Measurements from ENCODE around the gene UBALD1.

Gene UBALD1

GRCh38 chr16:4594433-4595410 lies 20.0 kb downstream of the UBALD1 start:
- H3K4me3 ChIP-seq (ENCODE audit: low read depth, low read length), result no peak overlapping the region
- no peak for TF ChIP-seq CTCF (IDR thresholded peaks at IDR 0.05; ENCODE audit: borderline replicate concordance, insufficient read depth, low read depth, low read length)

DNA sequence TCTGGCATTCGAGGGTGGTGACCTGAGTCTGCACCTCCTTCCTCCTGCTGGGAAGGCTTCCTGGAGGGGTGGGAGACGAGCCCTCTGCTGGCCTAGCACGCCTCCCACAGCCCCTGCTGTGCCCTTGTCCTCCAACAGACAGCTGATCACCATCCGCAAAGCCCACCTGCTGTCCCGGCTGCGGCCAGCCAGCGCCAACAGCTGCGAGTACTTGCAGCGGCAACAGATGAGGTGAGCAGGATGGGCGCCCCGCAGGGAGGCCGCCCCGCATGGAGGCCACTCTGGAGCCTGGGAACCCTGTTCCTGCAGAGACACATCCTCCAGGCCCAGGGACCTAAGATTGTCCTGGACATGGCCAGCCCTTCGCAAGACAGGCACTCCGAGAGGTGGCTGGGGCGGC lies 21.6 kb downstream of the UBALD1 start:
- no peak overlapping the region for H3K4me3 ChIP-seq (ENCODE audit: low read depth, low read length)
- TF ChIP-seq CTCF (IDR thresholded peaks at IDR 0.05; ENCODE audit: borderline replicate concordance, insufficient read depth, low read depth, low read length), result no peak

DNA sequence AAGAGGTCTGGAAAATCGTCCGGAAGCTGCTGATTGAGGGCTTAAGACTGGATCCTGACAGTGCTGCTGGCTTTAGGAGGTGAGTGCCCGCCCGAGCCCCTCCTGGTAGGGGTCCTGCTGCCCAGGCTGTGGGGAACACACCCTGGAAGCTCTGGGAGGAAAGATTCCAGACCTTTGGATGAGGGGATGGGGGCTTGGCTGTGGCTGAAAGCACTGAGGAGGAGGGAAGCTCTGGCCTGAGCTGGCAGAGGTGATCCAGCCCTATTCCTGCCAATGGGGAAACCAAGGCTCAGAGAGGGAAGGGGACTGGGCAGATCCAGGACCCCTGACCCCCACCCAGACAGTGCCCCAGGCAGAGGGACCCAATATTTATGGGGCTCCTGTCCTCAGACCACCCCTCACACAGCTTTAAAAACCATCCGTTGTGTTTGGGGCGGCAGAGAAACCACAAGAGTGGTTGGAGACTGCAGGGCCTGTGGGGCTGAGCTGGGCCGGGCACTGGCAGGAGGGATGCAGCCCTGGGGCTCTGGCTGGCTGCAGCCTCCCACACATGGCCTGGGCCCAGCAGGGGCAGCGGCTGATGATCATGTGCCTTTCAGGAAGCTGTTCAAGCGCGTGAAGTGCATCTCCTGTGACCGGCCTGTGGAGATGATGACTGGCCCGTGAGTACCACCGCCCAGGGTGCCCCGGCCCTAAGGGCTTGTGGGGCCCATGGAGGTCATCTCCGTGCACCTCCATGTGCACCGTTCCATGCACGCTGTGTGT lies 22.8 kb downstream of the UBALD1 start:
- no peak overlapping the region for H3K4me3 ChIP-seq (ENCODE audit: low read depth, low read length)
- TF ChIP-seq CTCF (IDR thresholded peaks at IDR 0.05; ENCODE audit: borderline replicate concordance, insufficient read depth, low read depth, low read length), result no peak

GRCh38 chr16:4591191-4591590 lies 23.5 kb downstream of the UBALD1 start:
- no peak for TF ChIP-seq CTCF (IDR thresholded peaks at IDR 0.05; ENCODE audit: borderline replicate concordance, insufficient read depth, low read depth, low read length)
- no peak overlapping the region for H3K4me3 ChIP-seq (ENCODE audit: low read depth, low read length)

DNA sequence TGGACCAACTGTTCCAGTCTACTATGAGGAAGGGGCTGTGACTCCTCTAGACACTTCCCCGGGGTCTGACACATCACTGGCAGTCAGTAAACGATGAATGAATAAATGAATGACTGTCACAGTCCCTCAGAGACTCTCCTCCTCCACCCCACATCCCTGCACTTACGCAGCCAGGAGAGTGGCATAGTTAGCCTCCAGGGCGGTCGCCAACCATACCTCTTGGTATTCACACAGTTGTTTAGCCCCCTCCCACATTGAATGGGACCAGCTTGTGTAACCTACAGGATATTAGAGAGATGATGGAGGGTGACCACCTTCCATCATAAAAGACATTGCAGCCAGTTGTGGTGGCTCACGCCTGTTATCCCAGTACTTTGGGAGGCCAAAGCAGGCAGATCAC lies 25.7 kb downstream of the UBALD1 start:
- no peak for TF ChIP-seq CTCF (IDR thresholded peaks at IDR 0.05; ENCODE audit: borderline replicate concordance, insufficient read depth, low read depth, low read length)
- no peak overlapping the region for H3K4me3 ChIP-seq (ENCODE audit: low read depth, low read length)

DNA sequence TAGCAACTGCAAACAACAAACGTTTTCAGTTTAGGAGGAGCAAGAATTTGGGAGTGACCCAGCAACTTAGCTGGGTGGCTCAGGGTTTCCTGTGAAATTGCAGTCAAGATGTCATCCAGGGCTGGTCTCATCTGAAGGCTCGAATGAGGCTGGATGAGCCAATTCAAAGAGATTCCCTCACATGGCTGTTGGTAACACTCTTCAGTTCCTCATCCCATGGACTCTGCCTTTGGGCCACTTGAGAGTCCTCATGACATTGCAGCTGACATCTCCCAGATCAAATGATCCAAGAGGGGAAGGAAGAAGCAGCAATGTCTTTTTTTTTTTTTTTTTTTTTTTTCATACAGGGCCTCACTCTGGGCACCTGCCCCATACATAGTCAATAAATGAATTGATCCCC lies 26.3 kb downstream of the UBALD1 start:
- TF ChIP-seq CTCF (IDR thresholded peaks at IDR 0.05; ENCODE audit: borderline replicate concordance, insufficient read depth, low read depth, low read length), result no peak
- no peak overlapping the region for H3K4me3 ChIP-seq (ENCODE audit: low read depth, low read length)

Measured in GM12875 (cell line).